ENCODE measurements around the gene ARIH2. TPM values are rescaled to one million over a fixed set of nuclear protein-coding genes. Genes with fewer than 3 reads are reported as not detected.
A peak's percentile ranks its signal among the peaks of the same experiment; 100 is the strongest.

ARIH2 gene
- total and polyA plus RNA-seq, 2 donors (not counting 3 experiments of a cell fraction or from before 2014, with no cell fraction given) = 59.7 to 85.5 TPM

DNA sequence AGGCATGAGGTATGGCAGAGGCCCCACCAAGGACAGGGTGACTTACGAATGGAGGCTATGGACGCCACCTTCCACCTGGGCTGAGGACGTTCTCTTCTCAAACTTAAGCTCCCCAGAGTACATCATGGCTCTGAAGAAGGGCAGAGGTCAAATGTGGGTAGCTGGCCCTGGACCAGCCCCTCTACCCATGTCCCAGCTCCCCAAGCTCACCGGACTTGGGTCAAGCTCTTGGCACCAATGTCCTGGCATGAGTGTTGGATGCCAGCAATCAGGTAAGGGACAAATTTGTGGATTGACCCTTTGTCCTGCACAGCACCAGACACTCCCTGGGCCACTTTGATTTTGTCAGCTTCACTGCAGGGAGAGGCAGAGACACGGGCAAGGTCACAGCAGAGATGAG lies 105.8 kb downstream of the ARIH2 start:
- Histone ChIP-seq H3K27me3 (ENCODE audit: control insufficient read depth in 2 of 2, insufficient read depth in 2 of 2, low read length in 2 of 2) (no peaks in the 10 kb centered on the region), H3K4me1 (ENCODE audit: control insufficient read depth, extremely low read depth, insufficient read depth, low read length) (peaks cover 29% of the 10 kb centered on the region), H3K9me1 (replicated peaks; ENCODE audit: control insufficient read depth, extremely low read depth, insufficient read depth, low read length) (no peaks in the 10 kb centered on the region), H3K4me2 (ENCODE audit: insufficient read depth, low read length) (no peak overlapping the region), H3K9me3 (replicated peaks; ENCODE audit: control insufficient read depth, insufficient read depth, low read length) (no peaks in the 10 kb centered on the region), H3K9ac (replicated peaks; ENCODE audit: extremely low read depth, insufficient read depth, low read length) (no peak overlapping the region), H3K36me3 (ENCODE audit: control insufficient read depth in 2 of 2, extremely low read depth in 1 of 2, insufficient read depth in 2 of 2, low read length in 2 of 2) (peaks cover 13 to 27% of the 10 kb centered on the region in 2 experiments), H3K79me2 (ENCODE audit: control insufficient read depth, insufficient read depth, low read length) (peaks cover 56% of the 10 kb centered on the region), H3K27ac (ENCODE audit: insufficient read depth, low read depth, low read length) (no peak overlapping the region), H2AFZ (ENCODE audit: low read depth, low read length) (no peak overlapping the region), H4K20me1 (replicated peaks; ENCODE audit: control insufficient read depth, extremely low read depth, insufficient read depth, low read length) (no peaks in the 10 kb centered on the region), H3K4me3 (replicated peaks in 1 of 3; ENCODE audit: insufficient read depth in 1 of 3, low read depth in 1 of 3, low read length in 3 of 3) (no peak overlapping the region)
- FAIRE-seq (no peak), DNase-seq (ENCODE audit: low read depth, low spot score) (no peak)
- dilution Hi-C loops (cut with MboI; ENCODE audit: extremely low pct_ligation_motif_present, low sequenced_read_pairs) (no loop called here), intact Hi-C loops (cut with micrococcal nuclease) (no loop called here)
- POLR2A ChIA-PET = interaction anchor here (2.4 kb wide), 1 partner anchor 17 kb away, joined by 10 read pairs; the partner anchor contains the start of gene WDR6
- CTCF ChIA-PET = interaction anchor here (0.5 kb wide), 1 partner anchor 166 kb away, joined by 3 read pairs; no protein-coding TSS in a partner anchor
- TF ChIP-seq JUN (IDR thresholded peaks at IDR 0.05; ENCODE audit: borderline replicate concordance, insufficient read depth, insufficient read length, low read depth) (no peak), FOS (IDR thresholded peaks at IDR 0.05; ENCODE audit: borderline replicate concordance, insufficient read depth, low read length) (no peak), EZH2 (IDR thresholded peaks at IDR 0.05; ENCODE audit: borderline replicate concordance, low read depth, low read length, severe bottlenecking) (no peak), POLR2AphosphoS5 (IDR thresholded peaks at IDR 0.05; ENCODE audit: insufficient read depth, low read depth, low read length) (no peak), POLR2A (IDR thresholded peaks at IDR 0.05; ENCODE audit: low read depth, low read length) (no peak), GATA2 (IDR thresholded peaks at IDR 0.05; ENCODE audit: insufficient read depth, insufficient read length, low read depth, low read length) (no peak), MYC (IDR thresholded peaks at IDR 0.05; ENCODE audit: low read depth, low read length) (no peak)
- TF ChIP-seq, protein P1, sequence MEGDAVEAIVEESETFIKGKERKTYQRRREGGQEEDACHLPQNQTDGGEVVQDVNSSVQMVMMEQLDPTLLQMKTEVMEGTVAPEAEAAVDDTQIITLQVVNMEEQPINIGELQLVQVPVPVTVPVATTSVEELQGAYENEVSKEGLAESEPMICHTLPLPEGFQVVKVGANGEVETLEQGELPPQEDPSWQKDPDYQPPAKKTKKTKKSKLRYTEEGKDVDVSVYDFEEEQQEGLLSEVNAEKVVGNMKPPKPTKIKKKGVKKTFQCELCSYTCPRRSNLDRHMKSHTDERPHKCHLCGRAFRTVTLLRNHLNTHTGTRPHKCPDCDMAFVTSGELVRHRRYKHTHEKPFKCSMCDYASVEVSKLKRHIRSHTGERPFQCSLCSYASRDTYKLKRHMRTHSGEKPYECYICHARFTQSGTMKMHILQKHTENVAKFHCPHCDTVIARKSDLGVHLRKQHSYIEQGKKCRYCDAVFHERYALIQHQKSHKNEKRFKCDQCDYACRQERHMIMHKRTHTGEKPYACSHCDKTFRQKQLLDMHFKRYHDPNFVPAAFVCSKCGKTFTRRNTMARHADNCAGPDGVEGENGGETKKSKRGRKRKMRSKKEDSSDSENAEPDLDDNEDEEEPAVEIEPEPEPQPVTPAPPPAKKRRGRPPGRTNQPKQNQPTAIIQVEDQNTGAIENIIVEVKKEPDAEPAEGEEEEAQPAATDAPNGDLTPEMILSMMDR (IDR thresholded peaks at IDR 0.05; ENCODE audit: extremely low read depth in 1 of 2, insufficient read depth in 1 of 2, low read depth in 1 of 2, low read length in 2 of 2) = no peak
- TF ChIP-seq, protein P2, sequence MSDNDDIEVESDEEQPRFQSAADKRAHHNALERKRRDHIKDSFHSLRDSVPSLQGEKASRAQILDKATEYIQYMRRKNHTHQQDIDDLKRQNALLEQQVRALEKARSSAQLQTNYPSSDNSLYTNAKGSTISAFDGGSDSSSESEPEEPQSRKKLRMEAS (IDR thresholded peaks at IDR 0.05; ENCODE audit: insufficient read depth, insufficient read length) = no peak
- BruUV-seq (replicated peaks) = TSS peak; percentile 0

All from endothelial cell of umbilical vein (primary cell).